GDM1 (cell line): ENCODE data around the gene CPT1C.
"Not testable (repeated sequence)": the region's sequence is repeated elsewhere in the genome, so short reads cannot be mapped to it uniquely, and the experiment has no call there.

Experiments
- DNase-seq: peaks from one replicate; lab custom pipeline; 2025; lab: John Stamatoyannopoulos, UW

The CPT1C gene

GRCh38 chr19:49704888-49705642 is 14.1 kb downstream of the CPT1C start:
- no peak for DNase-seq

DNA sequence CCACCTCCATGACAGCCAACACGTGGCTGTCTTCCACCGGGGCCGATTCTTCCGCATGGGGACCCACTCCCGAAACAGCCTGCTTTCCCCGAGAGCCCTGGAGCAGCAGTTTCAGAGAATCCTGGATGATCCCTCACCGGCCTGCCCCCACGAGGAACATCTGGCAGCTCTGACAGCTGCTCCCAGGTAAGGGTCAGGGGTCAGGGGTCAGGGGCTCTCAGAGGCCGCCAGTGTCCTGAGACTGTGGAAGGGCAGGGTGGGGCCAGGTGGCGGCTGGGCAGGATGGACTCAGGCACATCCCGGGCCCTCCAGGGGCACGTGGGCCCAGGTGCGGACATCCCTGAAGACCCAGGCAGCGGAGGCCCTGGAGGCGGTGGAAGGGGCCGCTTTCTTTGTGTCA is 15.0 kb downstream of the CPT1C start:
- DNase-seq = no peak

- DNase-seq = no peak
Measured at GRCh38 chr19:49710372-49710951, 19.5 kb downstream of the CPT1C start.

DNA sequence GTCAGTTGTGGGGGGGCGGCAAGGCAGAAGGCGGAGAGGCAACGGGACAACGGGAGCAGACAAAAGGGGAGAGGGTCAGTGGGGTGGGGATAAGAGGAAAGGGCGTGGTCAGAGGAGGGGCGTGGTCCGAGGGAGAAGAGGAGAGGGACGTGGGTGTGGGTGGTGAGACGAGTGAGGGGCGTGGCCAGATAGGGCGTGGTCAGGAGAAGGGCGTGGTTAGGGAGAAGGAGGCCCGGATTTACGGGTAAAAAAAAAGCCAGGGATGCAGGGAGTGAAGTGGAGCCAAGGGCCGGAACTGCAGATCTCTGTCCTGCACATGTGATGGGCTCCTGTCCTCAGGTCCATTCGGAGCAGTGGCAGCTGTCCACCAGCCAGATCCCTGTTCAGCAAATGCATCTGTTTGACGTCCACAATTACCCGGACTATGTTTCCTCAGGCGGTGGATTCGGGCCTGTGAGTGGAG is 21.5 kb downstream of the CPT1C start:
- no peak for DNase-seq

DNA sequence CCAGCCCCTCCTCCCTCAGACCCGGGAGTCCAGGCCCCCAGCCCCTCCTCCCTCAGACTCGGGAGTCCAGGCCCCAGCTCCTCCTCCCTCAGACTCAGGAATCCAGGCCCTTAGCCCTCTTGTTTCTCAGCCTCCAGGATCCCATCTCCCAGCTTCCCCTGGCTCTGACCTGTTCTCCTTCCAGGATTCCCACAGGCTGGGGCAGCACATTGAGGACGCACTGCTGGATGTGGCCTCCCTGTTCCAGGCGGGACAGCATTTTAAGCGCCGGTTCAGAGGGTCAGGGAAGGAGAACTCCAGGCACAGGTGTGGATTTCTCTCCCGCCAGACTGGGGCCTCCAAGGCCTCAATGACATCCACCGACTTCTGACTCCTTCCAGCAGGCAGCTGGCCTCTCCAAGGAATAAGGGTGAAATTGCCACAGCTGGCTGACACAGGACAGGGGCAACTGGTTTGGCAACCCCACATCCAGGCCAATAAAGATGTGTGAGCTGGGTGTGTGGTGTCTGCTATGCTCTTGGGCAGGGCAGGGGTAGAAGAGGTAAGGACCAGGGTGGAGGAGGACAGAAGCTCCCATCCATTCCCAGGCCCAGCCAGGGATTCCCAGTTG is 22.4 kb downstream of the CPT1C start:
- no peak for DNase-seq

- no peak for DNase-seq
Measured at GRCh38 chr19:49716154-49716553, 25.2 kb downstream of the CPT1C start.

DNA sequence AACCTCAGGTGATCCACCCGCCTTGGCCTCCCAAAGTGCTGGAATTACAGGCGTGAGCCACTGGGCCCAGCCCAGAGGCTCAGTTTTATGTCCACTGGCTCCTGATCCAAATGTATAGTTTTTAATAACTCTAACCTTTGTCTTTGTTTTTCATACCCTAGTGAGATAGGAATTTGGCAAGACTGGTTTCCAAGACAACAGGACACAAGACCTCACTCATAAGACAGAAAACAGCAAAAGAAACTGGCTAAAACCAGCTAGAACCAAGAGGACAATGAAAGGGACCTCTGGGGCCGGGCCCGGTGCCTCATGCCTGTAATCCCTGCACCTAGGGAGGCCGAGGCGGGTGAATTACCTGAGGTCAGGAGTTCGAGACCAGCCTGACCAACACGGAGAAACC is 27.6 kb downstream of the CPT1C start:
- DNase-seq = no peak

- no peak for DNase-seq
Measured at GRCh38 chr19:49718991-49719390, 28.1 kb downstream of the CPT1C start.

GRCh38 chr19:49719420-49719819 is 28.5 kb downstream of the CPT1C start:
- DNase-seq = not testable (repeated sequence)

DNA sequence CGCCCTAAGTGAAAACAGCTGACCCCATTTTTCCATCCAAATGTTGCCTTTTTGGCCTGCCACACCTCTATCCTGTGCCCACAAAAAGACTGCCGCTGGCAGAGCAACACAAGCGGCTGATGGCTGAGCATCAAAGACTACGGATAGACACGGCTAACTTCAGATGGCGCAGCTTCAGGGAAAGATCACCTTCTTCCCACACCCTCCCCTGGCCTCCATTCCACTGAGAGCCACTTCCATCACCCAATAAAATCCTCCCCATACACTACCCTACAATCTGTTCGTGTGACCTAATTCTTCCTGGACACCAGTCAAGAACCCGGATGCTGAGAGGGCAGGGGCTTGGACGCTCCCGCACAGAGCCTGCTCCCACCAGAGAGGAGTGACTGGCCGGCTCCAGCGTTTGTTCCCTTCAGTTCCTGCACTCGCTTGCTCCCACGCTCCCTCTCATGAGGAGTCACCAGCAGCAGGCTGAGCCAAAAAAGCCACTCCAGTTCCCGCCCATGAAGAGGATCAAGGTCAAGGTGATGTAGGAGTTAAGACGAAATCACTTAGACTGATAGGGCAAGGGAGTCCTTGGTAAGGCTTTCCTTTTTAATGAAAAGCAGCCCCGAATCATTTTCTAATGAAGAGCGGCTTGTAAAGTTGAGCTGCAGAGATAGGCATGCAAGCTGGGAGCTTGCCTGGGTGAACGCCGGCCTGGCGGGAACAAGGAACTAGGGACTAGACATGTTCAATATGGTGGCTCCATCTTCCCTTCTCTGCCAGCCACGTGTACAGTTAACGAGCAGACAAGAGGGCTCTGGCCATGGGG is 36.5 kb downstream of the CPT1C start:
- DNase-seq = no peak

GRCh38 chr19:49730166-49730565 is 39.2 kb downstream of the CPT1C start:
- no peak for DNase-seq

GRCh38 chr19:49738268-49738667 is 47.4 kb downstream of the CPT1C start:
- DNase-seq = no peak

DNA sequence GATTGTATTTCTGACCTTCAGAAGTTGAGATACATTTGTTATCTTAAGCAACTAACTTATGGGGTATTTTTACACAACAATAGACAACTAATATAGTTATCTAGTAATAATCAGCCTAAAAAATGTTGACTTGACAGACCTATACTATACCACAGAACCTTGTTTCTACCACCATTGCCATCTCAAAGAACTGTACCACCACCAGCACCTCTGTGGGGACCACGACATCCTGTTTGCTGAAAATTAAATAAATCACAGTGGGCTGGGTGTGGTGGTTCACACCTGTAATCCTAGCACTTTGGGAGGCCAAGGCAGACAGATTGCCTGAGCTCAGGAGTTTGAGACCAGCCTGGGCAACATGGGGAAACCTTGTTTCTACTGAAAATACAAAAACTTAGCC is 48.2 kb downstream of the CPT1C start:
- no peak for DNase-seq

DNA sequence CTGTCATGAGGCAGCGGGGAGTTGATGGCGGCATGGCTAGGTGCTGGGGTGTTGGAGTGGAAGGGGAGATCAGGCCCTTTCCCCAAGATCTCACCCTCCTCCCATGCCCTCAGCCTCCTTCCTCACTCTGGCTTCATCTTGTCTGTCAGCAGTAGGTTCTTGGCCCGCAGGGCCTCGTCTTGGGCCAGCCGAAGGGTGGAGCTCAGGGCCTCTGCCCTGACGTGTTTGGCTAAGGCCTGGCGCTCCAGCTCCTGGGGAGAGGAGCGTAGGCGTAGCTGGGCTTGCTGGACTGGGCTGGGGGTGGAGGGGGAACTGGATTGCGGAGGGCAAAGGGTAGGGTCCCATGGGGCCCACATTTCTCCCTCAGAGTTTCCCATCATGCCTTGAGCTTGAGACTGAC is 49.0 kb downstream of the CPT1C start:
- no peak for DNase-seq

GRCh38 chr19:49741210-49741844 is 50.4 kb downstream of the CPT1C start:
- no peak for DNase-seq

- DNase-seq = no peak
Measured at GRCh38 chr19:49744946-49745381, 54.0 kb downstream of the CPT1C start.

DNA sequence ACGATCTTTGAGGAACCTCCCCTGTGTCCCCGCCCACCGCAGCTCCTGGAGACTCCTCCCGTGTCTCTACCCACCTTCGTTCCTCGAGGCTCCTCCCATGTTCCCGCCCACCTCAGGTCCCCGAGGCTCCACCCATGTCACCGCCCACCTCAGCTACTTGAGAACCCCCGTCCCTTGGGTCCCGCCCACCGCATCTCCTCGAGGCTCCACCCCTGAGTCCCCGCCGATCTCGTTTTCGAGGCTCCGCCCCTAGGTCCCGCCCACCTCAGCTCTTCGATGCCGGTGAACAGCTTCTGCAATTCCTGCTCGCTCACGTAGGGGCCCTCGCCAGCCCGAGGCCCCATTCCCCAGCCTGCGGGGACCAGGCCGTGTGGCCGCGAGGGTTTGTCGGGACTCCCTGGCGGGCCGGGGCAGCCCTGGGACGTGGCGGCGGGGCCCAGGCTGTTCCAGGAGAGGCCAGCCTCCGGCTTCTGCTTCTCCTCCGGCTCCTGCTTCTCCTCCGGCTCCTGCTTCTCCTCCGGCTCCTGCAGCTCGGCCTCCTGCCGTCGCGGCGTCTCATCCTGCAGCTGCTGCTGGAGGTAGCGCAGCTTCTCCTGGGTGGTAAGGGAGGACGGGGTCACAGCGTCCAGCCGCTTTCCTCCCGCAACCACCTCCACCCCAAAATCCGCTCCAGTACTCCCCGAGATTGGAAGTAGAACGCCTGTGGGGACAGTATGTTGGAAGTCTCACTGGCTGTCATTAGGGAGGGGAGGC is 55.5 kb downstream of the CPT1C start:
- no peak for DNase-seq

DNA sequence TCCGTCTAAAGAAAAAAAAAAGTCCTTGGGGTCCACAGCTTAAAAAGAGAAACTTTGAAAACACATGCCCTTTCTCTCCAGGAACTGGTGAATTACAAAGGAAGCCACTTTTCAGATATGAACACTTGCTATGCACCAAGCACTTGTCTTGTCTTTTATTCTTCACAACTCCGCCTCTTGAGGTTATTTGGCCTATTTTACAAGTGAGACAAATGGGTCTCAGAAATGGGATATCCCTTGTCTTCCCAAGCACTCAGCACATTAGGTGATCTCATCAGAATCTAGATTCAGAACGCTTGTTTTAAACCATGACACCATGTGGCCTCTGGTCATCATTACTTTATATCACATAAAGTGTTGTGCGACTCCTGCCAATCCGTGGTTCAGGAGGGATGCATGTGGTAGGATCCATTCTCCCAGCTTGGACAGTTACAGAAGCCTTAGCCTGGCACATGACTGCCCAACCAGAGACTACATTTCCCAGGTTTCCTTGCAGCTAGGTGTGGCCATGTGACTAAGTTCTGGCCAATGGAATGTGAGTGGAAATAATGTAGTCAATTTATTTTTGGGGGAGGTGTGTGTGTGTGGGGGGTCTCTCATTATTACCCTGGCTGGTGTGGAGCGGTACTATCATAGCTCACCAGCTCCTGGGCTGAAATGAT is 58.3 kb downstream of the CPT1C start:
- DNase-seq = no peak

DNA sequence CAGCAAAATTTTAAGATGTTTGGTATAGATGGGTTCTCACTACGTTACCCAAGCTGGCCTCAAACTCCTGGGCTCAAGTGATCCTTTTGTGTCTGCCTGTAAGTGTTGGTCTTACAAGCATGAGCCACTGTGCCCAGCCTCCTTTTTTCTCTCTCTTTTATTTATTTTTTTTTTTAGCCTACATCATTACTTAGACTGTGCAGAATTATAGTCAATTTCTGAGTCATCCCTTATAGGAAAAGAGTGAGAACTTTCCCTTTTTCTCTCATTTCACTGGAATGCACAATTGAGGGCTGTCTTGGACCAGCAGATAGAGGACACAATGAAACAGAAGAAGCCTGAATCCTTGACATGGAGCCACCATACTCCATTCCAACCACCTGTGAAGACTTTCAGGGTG is 58.9 kb downstream of the CPT1C start:
- no peak for DNase-seq

DNA sequence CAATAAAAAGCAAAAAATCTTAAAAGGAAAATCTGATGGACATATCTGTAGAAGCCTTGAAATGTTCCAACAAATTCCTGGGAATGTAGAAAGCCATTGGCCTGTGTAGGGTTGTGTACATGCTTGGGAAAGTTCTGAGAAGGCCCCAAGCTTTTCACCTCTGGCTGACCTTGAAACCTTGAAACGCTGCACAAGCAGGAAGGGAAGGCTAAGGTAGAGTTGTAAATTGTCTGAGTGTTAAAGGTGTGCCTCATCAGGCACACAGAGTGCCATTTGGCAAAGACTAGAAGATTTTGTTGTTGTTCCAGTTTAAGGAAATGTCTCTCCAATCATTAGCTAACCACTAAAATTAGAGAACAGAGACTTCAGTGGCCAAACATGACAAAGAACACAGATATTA is 61.8 kb downstream of the CPT1C start:
- no peak for DNase-seq

- DNase-seq = no peak
Measured at GRCh38 chr19:49755956-49756355, 65.0 kb downstream of the CPT1C start.
